ENCODE measurements around the gene POLR2E.

Gene POLR2E

GRCh38 chr19:1065606-1066109, 29.5 kb downstream of the POLR2E start:
- Histone ChIP-seq H3K36me3 (peaks cover 14% of the 10 kb centered on the region), H3K27ac (no peak overlapping the region), H3K4me3 (0 out of 2 replicates have a peak overlapping the region, but pooled peaks have one; percentile 34), H3K27me3 (no peaks in the 10 kb centered on the region), H4K20me1 (peaks cover 15% of the 10 kb centered on the region), H3K9me3 (no peaks in the 10 kb centered on the region), H3K4me2 (peak overlapping the region; percentile 94), H3K4me1 (peaks cover 59% of the 10 kb centered on the region), H3K9ac (0 out of 2 replicates have a peak overlapping the region, but pooled peaks have one; percentile 36)
- TF ChIP-seq Cebpa-rat (IDR thresholded peaks at IDR 0.05) = no peak

GRCh38 chr19:1064661-1065605, 30.2 kb downstream of the POLR2E start:
- Histone ChIP-seq H3K9ac (0 out of 2 replicates have a peak overlapping the region, but pooled peaks have one; percentile 36), H3K4me1 (peaks cover 52% of the 10 kb centered on the region)

DNA sequence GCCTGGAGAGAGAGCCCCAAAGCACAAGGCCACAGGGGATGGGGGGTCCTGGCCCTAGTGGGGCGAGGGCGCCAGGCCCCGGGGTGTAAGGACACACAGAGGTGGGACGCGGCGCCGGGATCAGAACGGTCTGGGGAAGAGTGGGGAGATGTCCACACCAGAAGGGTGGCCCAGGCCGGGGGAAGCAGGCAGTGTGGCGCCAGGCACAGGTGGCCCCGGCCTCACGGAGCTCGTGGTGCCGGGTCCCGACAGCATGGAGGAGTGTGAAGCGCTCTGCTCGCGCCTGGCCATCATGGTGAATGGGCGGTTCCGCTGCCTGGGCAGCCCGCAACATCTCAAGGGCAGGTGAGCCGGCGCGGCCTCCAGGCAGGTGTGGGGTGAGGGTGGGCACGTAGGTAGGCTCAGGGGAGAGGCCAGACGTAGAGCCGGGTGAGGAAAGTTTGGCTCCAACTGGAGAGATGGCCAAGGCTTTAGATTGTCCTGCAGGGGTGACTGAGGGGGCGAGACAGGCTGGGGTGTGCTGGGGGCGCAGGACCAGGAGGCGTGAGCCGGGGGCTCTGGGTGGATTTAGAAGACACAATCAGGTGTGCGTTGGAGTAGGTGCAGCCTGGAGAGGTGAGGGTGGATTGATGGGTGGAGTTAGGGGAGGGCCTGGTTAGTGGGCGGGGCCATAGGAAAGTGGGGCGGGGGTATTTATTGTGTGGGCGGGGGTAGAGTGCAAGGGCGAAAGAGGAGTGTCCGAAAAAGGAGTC, 31.1 kb downstream of the POLR2E start:
- Histone ChIP-seq H3K4me1 (peaks cover 43% of the 10 kb centered on the region), H3K9me3 (no peaks in the 10 kb centered on the region), H3K27me3 (no peaks in the 10 kb centered on the region), H3K9ac (no peak overlapping the region), H3K27ac (no peak overlapping the region), H3K36me3 (no peaks in the 10 kb centered on the region), H3K4me2 (peak overlapping the region; percentile 94), H3K4me3 (no peak overlapping the region), H4K20me1 (no peaks in the 10 kb centered on the region)
- no peak for TF ChIP-seq Cebpa-rat (IDR thresholded peaks at IDR 0.05)

More at GRCh38 chr19:1064661-1065605, 30.2 kb downstream of the POLR2E start:
- Histone ChIP-seq H3K36me3 (peaks cover 7% of the 10 kb centered on the region), H3K27me3 (no peaks in the 10 kb centered on the region), H3K4me3 (peak overlapping the region; percentile 34; the same call in 1 of the 2 replicates), H4K20me1 (peaks cover 8% of the 10 kb centered on the region), H3K9me3 (no peaks in the 10 kb centered on the region), H3K27ac (no peak overlapping the region), H3K4me2 (peak overlapping the region; percentile 94)
- no peak for TF ChIP-seq Cebpa-rat (IDR thresholded peaks at IDR 0.05)

DNA sequence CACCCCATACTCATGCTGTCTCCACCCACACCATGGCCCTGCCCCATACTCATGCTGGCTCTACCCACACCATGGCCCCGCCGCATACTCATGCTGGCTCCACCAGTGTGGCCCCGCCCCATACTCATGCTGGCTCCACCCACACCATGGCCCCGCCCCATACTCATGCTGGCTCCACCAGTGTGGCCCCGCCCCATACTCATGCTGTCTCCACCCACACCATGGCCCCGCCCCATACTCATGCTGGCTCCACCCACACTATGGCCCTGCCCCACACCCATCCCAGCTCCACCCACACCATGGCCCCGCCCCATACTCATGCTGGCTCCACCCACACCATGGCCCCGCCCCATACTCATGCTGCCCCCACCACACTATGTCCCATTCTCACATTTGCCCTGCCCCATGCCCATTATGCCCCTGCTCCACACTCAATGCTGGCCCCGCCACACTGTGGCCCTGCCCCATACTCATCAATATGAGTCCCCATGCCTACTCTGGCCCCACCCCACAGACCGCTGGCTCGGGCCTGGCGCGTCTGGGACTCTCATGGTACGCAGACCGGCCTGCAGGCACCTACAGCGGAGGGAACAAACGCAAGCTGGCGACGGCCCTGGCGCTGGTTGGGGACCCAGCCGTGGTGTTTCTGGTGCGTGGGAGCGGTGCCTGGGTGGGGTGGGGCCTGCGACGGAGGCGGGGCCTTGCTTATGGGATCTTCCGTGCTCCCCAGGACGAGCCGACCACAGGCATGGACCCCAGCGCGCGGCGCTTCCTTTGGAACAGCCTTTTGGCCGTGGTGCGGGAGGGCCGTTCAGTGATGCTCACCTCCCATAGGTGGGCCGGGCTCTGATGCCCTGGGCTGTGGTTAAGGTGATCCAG, 31.9 kb downstream of the POLR2E start:
- H3K9ac ChIP-seq = no peak overlapping the region
- H3K27ac ChIP-seq = no peak overlapping the region
- no peak for TF ChIP-seq Cebpa-rat (IDR thresholded peaks at IDR 0.05)
- H4K20me1 ChIP-seq = no peaks in the 10 kb centered on the region
- H3K4me1 ChIP-seq = peaks cover 43% of the 10 kb centered on the region
- H3K4me2 ChIP-seq = no peak overlapping the region
- no peaks in the 10 kb centered on the region for H3K27me3 ChIP-seq
- H3K9me3 ChIP-seq = no peaks in the 10 kb centered on the region
- no peak overlapping the region for H3K4me3 ChIP-seq
- H3K36me3 ChIP-seq = no peaks in the 10 kb centered on the region

GRCh38 chr19:1062387-1063029, 32.7 kb downstream of the POLR2E start:
- no peak for TF ChIP-seq Cebpa-rat (IDR thresholded peaks at IDR 0.05)
- H3K9ac ChIP-seq = no peak overlapping the region

DNA sequence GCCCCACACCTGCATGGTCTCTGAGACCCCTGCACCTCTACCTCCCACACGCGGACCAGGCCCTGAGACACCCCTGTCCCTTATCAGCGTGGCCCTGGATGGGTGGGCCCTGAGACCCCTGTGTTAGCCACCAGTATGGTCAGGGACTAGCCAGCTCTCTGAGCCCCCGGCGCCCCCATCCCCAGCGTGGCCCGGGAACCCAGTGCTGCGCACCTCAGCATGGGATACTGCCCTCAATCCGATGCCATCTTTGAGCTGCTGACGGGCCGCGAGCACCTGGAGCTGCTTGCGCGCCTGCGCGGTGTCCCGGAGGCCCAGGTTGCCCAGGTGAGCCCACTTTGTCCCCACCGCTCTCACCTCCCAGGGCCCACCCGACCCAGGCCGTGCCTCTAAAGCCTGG, 33.2 kb downstream of the POLR2E start:
- Histone ChIP-seq H3K27ac (no peak overlapping the region), H3K4me2 (no peak overlapping the region), H3K9ac (no peak overlapping the region), H3K36me3 (no peaks in the 10 kb centered on the region), H3K27me3 (no peaks in the 10 kb centered on the region), H3K9me3 (no peaks in the 10 kb centered on the region), H3K4me3 (no peak overlapping the region), H4K20me1 (no peaks in the 10 kb centered on the region), H3K4me1 (peaks cover 55% of the 10 kb centered on the region)
- no peak for TF ChIP-seq Cebpa-rat (IDR thresholded peaks at IDR 0.05)

More at GRCh38 chr19:1062387-1063029, 32.7 kb downstream of the POLR2E start:
- H3K4me1 ChIP-seq = peaks cover 49% of the 10 kb centered on the region
- H3K4me3 ChIP-seq = no peak overlapping the region
- H3K27me3 ChIP-seq = no peaks in the 10 kb centered on the region
- H3K36me3 ChIP-seq = no peaks in the 10 kb centered on the region
- no peaks in the 10 kb centered on the region for H3K9me3 ChIP-seq
- H4K20me1 ChIP-seq = no peaks in the 10 kb centered on the region
- no peak overlapping the region for H3K4me2 ChIP-seq
- no peak overlapping the region for H3K27ac ChIP-seq

DNA sequence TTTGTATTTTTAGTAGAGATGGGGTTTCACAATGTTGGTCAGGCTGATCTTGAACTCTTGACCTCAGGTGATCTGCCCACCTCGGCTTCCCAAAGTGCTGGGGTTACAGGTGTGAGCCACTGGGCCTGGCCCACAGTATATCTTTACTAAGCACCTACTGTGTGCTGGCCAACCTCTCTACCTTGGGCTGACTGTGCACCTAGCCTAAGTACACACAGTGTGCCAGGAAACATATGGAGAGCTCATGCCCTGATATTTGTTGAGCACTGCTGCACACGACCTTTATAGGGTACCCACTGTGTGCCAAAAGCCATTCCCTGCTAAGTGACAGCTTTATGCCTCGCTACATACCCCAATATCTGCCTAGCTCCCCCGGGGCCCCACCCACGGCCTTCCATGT, 34.5 kb downstream of the POLR2E start:
- no peaks in the 10 kb centered on the region for H4K20me1 ChIP-seq
- TF ChIP-seq Cebpa-rat (IDR thresholded peaks at IDR 0.05) = no peak
- H3K4me3 ChIP-seq = no peak overlapping the region
- H3K36me3 ChIP-seq = no peaks in the 10 kb centered on the region
- peaks cover 48% of the 10 kb centered on the region for H3K4me1 ChIP-seq
- H3K9ac ChIP-seq = no peak overlapping the region
- H3K4me2 ChIP-seq = no peak overlapping the region
- H3K27ac ChIP-seq = no peak overlapping the region
- no peaks in the 10 kb centered on the region for H3K9me3 ChIP-seq
- H3K27me3 ChIP-seq = no peaks in the 10 kb centered on the region

GRCh38 chr19:1058112-1058511, 37.1 kb downstream of the POLR2E start:
- H3K4me3 ChIP-seq = no peak overlapping the region
- H3K4me1 ChIP-seq = peaks cover 29% of the 10 kb centered on the region
- peak overlapping the region; percentile 28; the same call in 1 of the 2 replicates for H3K9ac ChIP-seq
- H3K36me3 ChIP-seq = peaks cover 10% of the 10 kb centered on the region; the same call in 1 of the 2 replicates
- peak overlapping the region; percentile 78 for H3K4me2 ChIP-seq
- TF ChIP-seq Cebpa-rat (IDR thresholded peaks at IDR 0.05) = no peak
- H3K9me3 ChIP-seq = no peaks in the 10 kb centered on the region
- H3K27me3 ChIP-seq = no peaks in the 10 kb centered on the region
- no peaks in the 10 kb centered on the region for H4K20me1 ChIP-seq
- H3K27ac ChIP-seq = peak overlapping the region; percentile 48

Data from BLaER1 (cell line).